Measurements from ENCODE around the gene SLC16A3.

Gene SLC16A3

DNA sequence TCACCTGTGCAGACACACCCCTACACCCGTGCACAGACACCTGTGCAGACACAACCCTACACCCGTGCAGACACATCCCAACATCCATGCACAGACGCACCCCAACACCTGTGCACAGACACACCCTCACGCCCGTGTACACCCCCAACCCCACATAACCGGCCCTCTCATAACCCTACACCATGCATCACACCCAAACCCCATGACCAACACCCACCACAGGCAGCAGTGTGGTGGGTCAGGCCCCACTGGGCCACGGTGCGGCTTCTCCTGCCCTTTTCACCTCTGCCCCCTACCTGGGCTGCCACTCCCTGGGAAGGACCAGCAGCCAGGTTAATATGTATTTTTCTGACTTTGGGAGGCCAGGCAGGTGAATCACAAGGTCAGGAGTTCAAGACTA lies 4.2 kb upstream of the SLC16A3 start:
- no peak for DNase-seq

DNA sequence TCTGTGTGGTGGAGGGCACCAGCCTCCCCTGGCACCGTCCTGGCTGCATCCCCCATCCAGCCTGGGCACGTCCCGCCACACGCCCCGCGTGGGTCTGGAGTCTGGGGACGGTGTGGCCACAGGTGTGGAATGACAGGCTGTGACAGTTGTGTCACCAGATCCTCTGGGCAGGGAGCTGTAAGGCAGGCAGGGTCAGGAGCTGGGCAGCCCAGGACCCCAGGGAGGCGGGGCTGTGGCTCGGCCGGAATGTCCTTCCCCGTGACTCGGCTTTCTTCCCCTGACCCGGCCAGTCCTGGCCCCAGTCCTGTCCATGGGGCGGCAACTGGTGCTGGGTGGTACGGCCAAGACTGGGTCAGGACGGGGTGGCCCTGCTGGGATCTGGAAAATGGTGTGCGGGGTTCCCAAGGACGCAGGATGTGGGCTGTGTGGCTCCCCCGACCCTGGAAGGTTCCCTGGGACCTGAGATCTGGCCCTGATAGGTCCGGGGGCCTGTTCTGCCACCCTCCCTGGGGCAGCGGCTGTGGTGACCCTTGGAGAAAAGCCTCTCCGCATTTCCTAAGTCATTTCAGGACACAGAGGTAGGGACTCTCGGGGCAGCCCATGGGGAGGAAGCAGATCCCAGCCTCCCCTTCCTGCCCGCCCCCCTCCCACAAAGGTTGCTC lies 3.3 kb upstream of the SLC16A3 start:
- DNase-seq: no peak

DNA sequence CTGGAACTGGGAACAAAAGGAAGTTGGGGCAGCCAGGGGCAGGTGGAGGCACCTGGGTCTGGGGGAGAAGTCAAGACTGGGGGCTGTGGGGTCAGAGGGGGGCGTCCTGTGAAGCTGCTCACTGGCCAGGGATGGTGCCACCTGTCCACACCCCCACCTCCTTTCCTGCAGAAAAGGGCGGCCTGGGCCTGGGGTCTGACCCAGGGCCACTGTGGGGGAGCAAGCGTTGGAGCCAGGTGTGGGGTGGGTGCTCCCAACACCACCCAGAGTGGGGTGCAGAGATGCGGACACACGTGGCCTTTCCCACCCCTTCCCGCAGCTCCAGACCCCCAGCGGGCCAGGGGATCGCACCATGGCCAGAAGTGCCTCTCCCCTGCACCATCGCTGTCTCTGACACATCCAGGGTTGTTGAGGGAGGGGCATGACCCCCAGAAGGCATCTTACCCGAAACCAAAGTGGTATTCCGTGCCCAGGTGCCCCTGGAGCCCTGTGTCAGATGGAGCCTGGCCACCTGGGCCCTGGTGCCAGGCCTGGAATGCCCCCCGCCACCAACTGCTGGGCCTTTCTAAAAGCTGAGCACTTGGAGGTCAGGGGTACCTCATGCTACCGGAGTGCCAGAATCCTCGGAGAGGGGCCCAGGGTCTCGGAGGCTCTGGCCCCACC lies 2.6 kb upstream of the SLC16A3 start:
- no peak for DNase-seq

DNA sequence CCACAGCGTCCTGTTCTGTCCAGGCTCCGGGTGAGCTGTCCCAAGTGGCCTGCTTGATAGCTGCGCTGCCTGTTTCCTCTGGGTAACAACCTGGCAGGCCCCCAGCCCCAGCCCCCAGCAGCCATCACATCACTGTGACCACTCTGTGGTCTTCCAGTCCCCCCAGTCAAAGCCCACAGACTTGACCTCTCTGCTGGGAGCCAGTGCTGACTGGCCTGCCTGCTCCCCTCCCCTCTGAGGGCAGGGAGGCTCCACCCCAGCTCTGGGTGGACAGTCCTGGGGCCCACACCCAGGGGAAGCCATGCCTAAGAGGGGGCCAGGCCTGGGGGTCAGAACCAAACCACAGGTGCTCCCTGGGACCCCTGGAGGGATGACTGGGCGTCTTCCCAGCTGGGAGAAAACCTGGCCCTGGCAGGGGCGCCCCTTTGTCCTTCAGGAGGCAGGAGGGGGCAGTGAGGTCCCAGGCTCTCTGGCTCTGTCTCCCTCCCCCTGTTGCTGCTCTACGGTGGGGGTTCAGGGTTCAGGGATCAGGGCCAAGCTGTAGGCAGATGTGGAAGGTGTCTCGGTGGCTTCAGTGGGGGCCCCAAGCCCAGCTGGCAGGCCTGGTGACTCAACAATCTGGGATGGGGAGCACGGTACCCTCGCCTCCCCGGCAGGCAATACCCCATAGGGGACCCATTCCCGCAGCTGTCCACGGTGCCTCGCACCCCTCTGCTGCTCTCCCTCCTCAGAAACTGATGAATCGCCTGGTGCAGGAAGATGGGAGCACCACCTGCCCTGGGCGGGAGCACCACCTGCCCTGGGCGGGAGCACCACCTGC lies 1.8 kb upstream of the SLC16A3 start:
- DNase-seq: no peak

DNA sequence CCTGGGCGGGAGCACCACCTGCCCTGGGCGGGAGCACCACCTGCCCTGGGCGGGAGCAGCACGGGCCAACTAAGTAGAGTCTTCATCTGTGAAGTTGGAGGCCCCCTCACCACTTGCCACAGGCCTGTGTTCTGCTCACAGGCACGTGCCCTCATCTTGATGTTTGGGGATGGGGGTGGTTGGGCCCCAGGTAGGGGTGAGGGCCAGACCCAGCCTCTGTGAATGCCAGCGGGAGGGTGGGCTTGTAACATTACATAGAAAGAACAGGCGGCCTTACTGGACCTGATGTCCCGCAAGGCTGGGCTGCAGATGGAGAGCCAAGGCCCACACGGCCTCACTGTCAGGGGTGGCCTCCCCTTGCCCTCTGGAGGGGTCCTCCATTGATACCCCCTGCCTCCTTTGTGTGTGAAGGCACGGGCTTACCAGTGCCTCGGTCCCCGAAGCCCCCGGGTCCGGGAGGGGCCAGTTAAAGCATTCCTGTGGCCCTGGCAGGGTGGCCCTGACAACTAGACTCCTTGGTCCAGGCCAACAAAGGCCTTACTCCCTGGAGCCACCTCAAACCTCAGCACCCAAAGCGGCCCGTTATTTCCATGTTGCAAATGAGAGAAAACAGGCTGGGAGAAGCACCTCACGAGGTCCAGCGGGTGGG lies 1.1 kb upstream of the SLC16A3 start:
- no peak for DNase-seq

DNA sequence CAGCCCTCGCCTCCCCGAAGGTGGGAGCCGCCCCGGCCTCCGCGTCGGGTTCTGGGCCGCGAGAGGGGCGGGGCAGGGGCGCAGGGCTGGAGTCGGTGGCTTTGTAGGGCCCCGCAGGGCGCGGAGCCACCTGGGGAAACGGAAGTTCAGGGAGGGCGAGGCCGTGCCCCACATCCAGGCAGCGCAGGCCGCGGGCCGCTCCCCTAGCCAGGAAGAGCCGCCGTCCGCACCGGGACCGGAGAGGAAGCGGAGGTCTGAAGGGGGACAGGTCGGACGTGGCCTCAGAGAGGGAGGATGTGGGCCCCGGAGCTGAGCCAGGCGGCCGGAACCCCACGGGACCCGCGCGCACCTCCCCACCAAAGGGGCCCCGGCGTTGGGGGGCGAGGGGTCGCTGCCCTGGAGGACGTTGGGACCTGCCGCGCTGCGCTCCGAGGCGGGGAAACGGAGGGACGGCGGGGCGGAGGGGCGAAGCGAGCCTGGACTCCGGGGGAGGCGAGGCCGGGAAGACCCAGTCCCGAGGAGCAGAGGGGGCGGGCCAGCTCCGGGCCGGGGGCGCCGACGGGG lies 482 bp upstream of the SLC16A3 start:
- DNase-seq: no peak

DNA sequence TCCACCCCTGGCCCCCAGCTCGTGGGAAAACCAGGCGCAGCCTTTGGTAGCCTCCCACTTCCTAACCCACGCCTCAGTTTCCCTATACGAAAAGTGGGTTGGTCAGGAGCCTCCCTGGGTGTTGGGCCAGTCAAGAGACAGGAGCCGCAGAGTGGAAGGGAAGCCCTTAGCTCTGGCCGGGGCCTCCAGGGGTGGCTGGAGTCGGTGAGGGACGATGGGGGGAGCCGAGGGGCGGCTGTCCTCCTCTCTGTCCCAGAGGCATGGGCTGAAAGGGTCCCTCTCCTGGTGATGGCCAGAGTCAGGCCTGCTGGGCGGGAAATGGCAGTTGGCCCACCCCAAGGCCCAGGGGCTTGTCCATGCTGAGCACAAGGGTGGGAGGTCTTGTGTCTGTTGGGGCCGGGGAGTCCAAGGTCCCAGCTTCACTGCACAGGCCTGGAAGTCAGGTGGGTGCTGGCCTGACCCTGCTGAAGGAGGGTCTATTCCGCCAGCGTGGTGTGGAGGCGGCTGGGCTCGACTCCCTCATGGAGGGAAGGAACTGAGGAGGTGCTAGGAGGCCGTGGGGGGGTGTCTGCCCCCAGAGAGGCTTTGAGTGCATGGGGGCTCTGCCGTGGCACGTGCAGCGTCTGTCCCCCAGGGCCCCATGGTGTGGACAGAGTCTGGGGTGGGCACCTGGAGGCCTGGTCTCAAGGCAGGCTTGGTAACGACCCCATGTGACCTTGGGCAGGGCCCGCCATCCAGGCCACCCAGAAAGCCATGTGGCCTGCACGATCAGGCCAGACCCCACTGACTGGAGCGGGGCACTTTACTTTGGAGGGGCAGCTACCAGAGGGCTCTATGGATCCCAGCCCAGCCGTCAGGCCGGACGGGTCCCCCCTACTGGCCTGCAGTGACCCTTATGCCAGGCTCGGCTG lies 1.1 kb downstream of the SLC16A3 start:
- no peak for DNase-seq

DNA sequence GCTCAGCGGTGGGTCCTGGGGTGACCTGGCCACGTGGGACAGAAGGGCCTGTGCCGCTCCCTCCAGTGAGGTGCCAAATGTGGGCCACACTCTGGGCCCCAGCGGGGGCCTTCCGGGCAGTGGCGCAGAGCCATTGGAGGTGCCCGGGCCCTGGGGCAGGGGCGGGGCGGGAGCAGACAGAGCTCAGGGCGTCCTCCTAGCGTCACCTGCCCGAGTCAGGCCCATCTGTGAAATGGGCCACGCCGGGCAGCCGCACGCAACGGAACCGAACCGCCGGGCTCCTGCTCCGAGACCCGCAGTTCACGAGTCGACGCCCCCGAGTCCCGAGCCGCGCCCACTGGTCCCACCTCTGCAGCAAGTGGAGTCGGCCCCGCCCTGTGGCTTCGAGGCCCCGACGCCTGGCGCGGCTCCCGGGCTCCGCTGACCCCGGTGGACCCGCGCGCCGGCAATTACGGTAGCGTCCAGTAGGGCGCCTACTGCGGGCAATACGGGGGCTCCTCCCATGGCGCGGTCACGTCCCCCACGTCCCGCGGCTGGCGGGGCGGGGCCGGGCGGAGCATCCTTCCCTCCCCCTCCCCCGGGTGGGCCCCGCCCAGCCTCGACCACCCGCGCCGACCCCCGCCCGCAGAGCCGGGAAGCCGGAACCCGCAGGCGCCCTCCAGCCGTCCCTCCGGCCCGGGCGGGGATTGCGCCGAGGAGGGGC lies 1.9 kb downstream of the SLC16A3 start:
- DNase-seq: no peak

DNA sequence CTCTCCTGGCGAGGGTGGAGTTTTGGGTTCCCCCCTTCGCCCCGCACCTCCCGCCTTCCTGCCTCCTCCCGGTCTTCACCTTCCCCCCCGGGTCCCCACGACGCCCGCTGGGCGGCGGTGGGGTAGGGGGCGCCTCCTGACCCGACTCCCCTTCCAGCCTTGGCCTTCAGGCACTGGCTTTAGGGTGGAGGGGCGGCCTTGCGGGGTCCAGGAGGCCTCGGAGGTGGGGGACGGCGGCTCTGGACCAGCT lies 2.4 kb downstream of the SLC16A3 start:
- no peak for DNase-seq

DNA sequence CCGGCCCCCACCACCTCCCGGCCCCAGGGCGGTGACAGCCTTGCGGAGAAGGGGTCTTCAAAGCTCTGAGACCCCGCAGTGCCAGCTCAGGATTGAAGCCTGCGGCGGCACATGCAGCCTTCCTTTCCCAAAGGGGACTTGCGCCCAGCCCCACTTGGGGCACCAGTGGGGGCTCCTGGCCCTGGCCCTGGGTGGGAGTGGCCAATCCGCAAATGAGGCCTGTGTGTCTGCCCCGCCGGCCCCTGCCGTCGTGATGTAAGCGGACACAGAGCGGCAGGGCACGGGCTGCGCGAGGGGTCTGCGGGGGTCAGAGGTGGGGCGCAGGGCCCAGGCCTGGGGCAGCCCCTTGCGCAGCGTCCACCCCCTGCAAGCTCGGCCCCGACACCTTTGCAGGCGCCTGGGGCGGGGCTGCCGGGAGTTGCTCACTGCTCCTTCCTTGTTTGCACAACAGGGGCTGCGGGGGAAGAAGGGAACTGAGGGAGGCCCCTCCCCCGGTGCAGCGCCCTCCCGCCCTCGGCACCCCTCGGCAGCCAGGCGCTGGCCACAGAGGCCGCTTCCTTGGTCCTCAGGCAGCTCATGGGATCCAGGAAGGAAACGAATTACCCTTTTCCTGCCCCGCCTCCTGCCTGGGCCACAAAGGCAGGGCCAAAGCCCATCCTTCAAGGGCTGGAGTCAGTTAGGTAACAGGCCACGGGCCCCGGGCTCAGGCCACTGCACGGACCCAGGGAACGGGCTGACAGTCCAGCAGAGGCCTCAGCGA lies 2.9 kb downstream of the SLC16A3 start:
- DNase-seq: no peak

DNA sequence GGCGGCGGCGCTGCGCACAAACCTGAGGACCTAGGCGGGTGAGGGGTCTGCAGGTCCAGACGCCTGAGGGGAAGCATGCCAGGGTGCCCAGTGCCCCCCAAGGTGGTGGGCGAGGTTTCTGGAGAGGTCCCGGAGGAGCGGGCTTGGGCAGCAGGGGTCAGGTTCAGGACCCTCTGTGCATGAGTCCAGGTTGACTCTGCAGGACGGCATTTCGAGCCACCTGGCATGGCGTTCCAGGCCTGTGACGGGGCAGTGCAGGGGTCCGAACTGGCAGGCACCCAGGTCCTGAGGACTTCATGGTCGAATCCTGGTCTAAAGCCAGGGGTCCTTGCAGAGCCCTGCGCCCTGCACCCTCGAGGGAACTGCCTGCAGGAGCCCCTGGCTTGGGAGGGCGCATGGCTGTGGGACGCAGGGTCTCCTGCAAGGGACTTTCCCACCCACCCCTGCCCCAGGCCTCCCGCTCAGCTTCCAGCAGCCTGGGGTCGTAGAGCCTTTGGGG lies 3.5 kb downstream of the SLC16A3 start:
- DNase-seq: no peak

DNA sequence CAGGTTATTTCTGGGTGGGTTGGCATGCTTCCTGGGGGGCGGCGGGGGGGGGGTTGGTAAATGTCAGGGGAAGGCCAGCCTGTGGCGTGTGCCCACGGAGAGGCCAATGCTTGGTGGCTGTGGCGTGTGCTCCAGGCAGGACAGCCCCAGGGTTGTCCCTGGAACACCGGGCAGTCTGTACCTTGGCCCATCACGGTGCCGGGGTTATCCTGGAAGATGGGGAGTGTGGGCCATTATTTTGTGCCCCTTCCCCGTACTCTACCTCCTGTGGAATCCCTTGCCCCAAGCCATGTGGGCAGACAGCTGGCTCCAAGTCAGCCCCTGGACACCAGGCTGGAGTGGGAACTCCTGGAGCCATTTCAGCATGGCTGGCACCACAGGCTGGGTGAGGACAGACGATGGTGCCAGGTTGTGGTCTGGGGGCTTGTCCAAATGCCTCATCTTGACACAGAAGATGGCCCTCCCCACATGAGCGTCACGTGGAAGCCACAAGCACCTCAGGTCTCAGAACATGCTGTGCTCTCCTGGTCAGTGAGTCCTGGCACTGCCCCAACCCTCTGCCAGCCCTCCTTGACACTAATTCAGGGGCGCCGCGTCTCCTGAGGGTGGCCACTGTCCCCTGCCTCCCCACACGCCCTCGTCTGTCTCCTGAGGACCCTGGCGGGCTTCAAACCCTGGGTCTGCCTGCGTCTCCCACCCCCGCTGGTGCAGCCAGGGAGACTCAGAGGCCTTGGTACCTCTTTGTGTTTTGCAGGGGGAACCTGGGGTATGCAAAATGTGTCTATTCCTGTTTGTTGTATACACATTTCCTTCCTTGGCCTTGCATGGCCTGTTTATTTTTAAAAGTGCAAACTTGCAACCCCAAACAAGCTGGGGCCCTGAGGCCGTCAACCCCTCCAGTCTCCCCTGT lies 4.3 kb downstream of the SLC16A3 start:
- DNase-seq: no peak

DNA sequence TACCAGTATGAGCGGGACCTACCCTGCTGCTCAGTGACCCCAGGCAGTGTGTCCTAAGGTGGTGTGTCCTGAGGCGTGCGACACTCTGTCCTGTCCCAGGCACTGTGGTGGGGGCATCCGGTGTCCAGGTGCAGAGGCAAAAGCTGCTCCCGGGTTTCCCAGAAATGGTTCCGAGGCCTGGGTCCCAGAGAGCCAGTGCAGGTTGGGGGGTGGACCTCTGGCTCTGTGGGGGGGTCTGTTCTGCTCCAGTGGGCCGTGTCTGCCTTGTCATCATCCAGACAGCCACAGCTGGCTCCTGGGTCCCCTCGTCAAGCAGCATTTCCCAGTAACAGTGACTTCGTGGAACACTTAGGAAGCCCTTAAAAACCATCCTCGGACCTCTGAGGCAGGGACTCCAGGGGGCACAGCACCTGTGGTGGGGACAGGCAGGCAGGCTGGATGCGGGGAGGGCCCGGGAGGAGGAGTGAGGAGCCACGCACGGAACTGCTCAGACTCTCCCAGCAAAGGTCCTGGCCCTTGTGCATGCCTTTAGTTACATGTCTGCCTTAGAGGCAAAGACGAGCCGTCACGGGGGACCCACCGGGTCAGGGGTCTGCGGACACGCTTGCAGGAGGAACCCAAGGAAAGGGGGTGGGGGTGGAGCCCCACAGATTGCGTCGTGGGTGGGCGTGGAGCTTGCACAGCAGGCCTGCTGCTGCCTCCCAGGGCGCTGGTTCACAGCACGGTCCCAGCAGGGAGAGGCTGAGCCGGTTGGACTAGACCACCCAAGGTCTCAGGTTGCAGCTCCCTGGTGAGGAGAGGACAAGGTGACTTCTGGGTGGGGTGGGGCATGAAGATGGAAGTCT lies 5.6 kb downstream of the SLC16A3 start:
- no peak for DNase-seq

DNA sequence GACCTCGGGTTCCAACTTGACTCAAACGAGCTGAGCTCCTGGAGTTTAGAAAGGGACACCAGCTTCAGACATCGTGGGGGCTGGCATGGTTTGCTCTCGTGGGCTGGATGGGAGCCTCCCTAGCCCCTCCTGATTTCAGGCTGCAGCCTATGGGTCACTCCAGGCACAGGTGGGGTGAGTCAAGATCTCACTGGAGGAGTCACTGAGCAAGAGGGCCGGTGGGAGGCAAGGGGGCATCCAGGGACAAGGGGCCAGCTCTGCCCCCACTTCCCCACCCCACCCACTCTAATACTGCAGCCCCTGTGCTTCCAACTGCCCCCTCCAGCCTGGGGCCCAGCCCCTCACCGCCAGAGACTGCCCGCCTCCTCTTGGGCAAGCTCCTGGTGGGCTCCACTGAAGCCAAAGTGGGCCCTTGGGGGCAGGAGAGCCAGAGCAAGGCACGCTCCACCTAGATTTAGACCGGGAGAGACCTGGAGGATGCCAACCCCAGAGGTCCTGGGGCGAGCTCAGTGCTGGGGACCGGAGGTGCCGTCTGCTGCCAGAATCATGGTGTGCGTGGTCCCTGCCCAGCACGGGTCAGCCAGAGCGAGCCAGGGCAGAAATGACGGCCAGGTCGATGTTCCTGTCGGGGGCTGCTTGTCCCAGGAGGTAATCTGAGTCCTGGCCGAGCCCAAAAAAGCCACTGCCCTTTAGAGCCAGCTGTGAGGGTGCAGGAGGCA lies 6.4 kb downstream of the SLC16A3 start:
- DNase-seq: no peak

DNA sequence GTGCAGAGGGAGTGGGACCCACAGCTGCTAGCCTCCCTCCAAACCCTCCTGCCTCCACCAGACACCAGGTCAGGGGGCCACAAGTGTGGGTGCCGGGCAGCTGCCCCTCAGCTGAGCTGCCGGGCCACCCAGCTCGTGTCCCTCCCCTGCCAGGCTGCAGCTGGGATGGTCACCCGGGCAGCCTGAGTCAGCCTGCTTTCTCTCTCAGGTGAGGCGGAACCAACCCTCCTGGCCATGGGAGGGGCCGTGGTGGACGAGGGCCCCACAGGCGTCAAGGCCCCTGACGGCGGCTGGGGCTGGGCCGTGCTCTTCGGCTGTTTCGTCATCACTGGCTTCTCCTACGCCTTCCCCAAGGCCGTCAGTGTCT lies 6.9 kb downstream of the SLC16A3 start:
- DNase-seq: no peak

DNA sequence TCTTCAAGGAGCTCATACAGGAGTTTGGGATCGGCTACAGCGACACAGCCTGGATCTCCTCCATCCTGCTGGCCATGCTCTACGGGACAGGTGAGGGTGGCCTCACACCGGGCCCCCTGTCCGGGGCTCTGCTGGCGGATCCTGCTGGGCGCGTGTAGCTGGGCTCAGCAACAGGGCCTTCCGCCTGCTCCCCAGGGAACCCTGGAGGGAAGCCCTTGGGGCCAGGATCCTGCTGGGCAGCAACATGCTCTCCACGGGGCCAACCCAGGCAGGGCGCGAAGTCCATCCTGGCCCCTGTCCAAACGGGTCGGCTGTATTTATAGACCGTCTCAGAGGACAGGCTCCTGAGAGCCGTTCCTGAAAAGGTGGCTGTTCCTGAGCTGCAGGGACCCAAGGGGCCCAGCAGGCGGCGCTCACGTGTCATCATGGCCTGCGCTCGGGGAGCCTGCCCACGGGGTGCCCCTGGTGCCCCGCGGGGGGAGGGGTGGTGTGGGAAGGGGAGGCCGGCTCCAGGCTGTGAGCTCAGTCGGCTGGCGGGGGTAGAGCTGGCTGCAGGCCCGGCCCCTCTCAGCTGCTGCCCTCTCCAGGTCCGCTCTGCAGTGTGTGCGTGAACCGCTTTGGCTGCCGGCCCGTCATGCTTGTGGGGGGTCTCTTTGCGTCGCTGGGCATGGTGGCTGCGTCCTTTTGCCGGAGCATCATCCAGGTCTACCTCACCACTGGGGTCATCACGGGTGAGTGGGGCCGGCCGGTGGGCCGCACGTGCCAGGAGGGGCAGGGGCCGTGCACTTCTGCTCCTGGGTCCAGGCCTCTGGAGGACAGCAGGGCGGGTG lies 7.5 kb downstream of the SLC16A3 start:
- DNase-seq: peak; percentile 86

DNA sequence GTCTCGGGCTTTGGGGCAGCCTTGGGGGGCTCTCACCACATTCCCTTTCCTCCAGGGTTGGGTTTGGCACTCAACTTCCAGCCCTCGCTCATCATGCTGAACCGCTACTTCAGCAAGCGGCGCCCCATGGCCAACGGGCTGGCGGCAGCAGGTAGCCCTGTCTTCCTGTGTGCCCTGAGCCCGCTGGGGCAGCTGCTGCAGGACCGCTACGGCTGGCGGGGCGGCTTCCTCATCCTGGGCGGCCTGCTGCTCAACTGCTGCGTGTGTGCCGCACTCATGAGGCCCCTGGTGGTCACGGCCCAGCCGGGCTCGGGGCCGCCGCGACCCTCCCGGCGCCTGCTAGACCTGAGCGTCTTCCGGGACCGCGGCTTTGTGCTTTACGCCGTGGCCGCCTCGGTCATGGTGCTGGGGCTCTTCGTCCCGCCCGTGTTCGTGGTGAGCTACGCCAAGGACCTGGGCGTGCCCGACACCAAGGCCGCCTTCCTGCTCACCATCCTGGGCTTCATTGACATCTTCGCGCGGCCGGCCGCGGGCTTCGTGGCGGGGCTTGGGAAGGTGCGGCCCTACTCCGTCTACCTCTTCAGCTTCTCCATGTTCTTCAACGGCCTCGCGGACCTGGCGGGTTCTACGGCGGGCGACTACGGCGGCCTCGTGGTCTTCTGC lies 8.4 kb downstream of the SLC16A3 start:
- no peak for DNase-seq
